Dendritic cell treated with granulocyte-macrophage colony-stimulating factor and Interleukin-4, amounts not matched to agents 40 ng/mL and 50 ng/mL, for 4 days (primary cell): ENCODE measurements around the gene YBX2.

Experiments
- H3K27ac Mint-ChIP-seq: one replicate; pipeline ENCODE4 v1.8.0; 2022; ENCODE audit warnings: mild to moderate bottlenecking, mixed read lengths
- H3K27me3 Mint-ChIP-seq: one replicate; pipeline ENCODE4 v1.8.0; 2022; ENCODE audit warnings: mild to moderate bottlenecking, mixed read lengths
- H3K36me3 Mint-ChIP-seq: one replicate; pipeline ENCODE4 v1.8.0; 2022; ENCODE audit warnings: low read depth, mixed read lengths
- H3K4me1 Mint-ChIP-seq: one replicate; pipeline ENCODE4 v1.8.0; 2022; ENCODE audit warnings: low read depth, mixed read lengths
- H3K4me3 Mint-ChIP-seq: one replicate; pipeline ENCODE4 v1.8.0; 2022; ENCODE audit warnings: mild to moderate bottlenecking, moderate library complexity, mixed read lengths
- H3K9me3 Mint-ChIP-seq: one replicate; pipeline ENCODE4 v1.8.0; 2022; ENCODE audit warnings: mixed read lengths
- intact Hi-C: fragments of 100-400 bp; cut with micrococcal nuclease; formaldehyde crosslinking; loops from one replicate; pipeline ENCODE4 v1.15.0; 2022

YBX2 gene

DNA sequence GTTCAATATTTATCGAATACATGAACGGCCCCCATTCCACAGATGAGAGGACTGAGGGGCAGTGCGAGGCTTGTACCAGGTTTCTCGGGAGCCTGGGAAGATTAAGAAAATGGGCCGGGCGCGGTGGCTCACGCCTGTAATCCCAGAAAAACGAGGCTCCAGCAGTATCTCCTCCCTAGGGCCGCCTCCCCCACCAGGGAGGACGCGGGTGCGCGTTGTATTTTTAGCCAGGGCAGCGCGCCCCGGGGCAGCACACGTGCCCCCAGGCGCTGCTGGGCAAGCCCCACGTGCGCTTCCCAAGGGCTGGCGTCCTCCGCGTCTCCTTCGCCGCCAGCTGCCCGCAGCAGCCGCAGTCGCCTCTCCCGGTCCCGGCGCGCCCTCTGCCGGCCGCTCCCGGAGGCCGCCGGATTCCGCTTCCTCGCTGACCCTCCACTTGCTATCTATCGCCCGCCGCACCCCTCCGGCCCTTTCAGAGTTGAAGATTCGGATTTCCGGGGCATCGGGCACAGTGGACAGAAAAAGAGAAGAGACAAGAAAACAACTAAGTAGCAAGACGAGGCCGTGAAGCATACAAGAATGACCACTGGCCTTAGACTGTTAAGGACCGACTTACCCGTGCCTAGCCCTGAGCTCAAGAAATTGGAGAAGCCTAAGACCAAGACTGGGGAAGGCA lies 1.9 kb upstream of the YBX2 start:
- Mint-ChIP-seq H3K4me3 (peak overlapping the region; percentile 52), H3K36me3 (no peaks in the 10 kb centered on the region), H3K27me3 (peaks cover 76% of the 10 kb centered on the region), H3K27ac (peak overlapping the region; percentile 57), H3K4me1 (peaks cover 30% of the 10 kb centered on the region), H3K9me3 (no peaks in the 10 kb centered on the region)
- intact Hi-C loops, result loop anchor here (1.0 kb wide), 2 partner anchors 16 to 251 kb away; no protein-coding TSS in a partner anchor

DNA sequence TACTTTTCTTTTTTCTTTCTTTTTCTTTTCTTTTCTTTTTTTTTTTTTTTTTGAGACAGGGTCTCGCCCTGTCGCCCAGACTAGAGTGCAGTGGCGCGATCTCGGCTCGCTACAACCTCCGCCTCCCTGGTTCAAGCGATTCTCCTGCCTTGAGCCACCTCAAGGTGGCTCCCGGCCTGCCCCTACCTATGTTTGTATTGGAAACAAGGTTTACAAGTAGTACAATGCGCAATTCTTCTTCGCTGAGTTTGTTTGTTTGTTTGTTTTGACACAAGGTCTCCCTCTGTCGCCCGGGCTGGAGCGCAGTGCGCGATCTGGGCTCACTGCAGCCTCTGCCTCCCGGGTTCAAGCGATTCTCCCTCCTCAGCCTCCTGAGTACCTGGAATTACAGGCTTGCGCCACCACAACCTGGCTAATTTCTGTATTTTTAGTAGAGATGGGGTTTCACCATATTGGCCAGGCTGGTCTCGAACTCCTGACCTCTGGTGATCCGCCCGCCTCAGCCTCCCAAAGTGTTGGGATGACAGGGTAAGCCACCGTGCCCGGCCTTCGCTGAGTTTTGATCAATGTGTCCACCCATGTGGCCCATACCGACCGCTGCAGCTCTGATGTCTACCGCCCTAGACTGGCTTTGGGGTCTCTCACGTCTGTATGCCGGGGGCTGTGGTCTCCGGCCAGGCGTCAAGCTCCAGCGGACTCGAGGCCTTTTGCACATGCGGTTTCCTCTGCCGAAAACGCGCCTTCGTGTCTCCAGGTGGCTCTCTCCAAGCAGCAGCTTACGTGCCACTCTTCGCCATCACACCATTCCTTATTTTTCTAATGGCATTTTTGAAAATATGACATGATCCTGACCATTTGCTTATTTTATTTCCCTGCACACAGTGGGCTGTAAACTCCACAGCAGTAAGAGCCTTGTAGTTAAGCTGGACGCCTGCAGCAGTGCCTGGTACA lies 1.1 kb upstream of the YBX2 start:
- Mint-ChIP-seq H3K36me3 (no peaks in the 10 kb centered on the region), H3K9me3 (no peaks in the 10 kb centered on the region), H3K4me1 (peaks cover 30% of the 10 kb centered on the region), H3K27ac (no peak overlapping the region), H3K27me3 (peaks cover 81% of the 10 kb centered on the region), H3K4me3 (peak overlapping the region; percentile 61)
- intact Hi-C loops, result loop anchor here (1.0 kb wide), 2 partner anchors 15 to 250 kb away; no protein-coding TSS in a partner anchor

DNA sequence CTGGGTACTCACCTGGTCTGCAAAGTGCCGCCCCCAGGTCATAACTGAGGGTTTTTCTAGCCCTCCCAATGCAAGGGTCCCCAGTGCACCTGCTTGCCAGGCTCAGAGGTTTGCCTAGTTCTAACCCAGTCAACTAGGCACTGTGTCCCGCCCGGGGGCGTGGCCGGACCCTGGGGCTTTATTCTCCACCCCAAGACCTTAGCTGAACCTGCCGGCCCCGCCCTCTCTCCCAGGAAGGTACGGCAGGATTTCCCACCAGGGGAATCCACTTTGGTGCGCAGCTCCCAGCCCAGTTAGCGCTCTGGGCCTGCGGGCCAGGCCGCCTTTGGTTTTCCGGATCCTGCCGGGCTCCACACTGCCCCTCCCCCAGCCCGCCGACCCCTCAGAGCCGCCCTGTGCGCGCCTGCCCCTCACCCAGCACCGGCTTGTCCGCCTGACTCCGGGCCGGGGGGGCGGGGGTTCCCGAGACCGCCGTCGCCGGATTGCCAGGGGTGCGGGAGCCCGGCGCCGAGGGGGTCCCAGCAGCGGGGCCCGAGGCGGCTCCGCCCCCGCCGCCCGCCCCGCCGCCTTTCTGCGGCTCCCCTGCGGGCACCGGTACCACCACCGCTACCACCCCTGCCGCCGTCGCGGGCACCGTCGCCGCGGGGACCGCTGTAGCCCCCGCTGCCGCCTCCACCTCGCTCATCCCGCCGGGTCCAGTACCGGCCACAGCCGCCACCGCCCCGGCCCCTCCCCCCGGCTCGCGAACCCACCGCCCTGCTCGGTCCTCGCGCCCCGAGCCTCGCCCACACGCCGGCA lies 424 bp downstream of the YBX2 start:
- intact Hi-C loops, result no loop called here
- H3K4me1 Mint-ChIP-seq, result peaks cover 30% of the 10 kb centered on the region
- no peak overlapping the region for H3K27ac Mint-ChIP-seq
- H3K36me3 Mint-ChIP-seq, result no peaks in the 10 kb centered on the region
- H3K27me3 Mint-ChIP-seq, result peaks cover 84% of the 10 kb centered on the region
- H3K4me3 Mint-ChIP-seq, result peak overlapping the region; percentile 6
- H3K9me3 Mint-ChIP-seq, result no peaks in the 10 kb centered on the region

DNA sequence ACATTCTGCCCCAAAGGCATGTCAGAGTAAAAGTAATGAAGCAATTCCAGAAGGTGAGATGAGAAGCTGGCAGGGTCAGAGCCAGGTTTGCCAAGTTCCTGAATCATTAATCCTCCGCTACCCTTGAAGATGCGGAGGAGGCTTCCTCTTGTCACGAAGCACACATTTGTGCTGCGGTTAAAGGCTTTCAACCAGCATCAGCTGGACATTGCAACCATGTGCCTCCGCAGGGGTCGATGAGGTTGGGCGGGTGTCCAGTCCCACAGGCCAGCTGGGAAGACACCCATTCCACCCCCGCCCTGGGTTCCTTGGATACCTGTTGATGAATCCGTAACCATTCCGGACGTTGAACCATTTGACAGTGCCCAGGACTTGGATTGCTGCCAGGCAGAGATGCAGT lies 1.3 kb downstream of the YBX2 start:
- H3K27me3 Mint-ChIP-seq, result peaks cover 87% of the 10 kb centered on the region
- intact Hi-C loops, result no loop called here
- no peak overlapping the region for H3K4me3 Mint-ChIP-seq
- H3K27ac Mint-ChIP-seq, result no peak overlapping the region
- H3K4me1 Mint-ChIP-seq, result peaks cover 30% of the 10 kb centered on the region
- no peaks in the 10 kb centered on the region for H3K36me3 Mint-ChIP-seq
- H3K9me3 Mint-ChIP-seq, result no peaks in the 10 kb centered on the region

DNA sequence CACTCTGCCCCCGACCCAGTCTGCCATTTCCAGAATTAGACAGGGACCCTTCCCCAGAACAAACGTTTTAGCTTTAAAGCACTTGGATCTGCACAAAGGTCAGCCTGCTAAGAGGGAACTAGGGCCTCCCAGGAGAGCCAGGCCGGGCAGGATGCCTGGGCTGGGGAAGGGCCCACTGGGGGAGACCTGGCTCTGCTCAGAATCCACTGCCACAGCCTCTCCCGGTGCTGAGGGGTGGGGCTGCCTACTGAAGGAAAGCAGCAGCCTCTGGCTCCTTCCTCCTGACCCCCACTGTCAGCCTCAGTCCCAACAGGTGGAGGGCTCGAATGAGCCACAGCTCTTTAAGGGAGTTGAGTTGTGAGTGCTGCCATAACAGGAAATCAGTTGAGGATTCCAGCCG lies 1.7 kb downstream of the YBX2 start:
- H3K4me1 Mint-ChIP-seq, result peaks cover 30% of the 10 kb centered on the region
- H3K4me3 Mint-ChIP-seq, result no peak overlapping the region
- H3K9me3 Mint-ChIP-seq, result no peaks in the 10 kb centered on the region
- intact Hi-C loops, result no loop called here
- H3K36me3 Mint-ChIP-seq, result no peaks in the 10 kb centered on the region
- H3K27me3 Mint-ChIP-seq, result peaks cover 87% of the 10 kb centered on the region
- no peak overlapping the region for H3K27ac Mint-ChIP-seq

DNA sequence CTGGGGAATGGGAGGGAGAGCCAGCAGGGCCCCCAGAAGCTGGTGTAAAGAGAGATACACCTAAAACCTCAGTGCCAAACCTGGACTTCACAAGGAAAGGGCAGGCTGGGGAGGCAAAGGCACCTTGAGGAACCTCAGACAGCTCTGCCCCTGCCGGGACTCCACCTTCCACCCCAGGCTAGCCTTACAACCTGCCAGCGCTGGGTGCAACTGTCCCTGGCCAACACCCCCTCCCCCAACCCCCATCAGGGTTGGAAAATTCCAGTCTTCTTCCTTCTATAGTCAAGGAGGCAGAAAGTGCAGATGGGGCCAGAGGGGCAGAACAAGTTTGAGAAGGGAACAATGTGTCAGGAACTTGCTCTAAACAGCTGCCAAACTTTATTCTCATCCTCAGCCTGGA lies 2.2 kb downstream of the YBX2 start:
- H3K4me3 Mint-ChIP-seq, result no peak overlapping the region
- peaks cover 91% of the 10 kb centered on the region for H3K27me3 Mint-ChIP-seq
- H3K4me1 Mint-ChIP-seq, result peaks cover 30% of the 10 kb centered on the region
- intact Hi-C loops, result no loop called here
- H3K9me3 Mint-ChIP-seq, result no peaks in the 10 kb centered on the region
- H3K36me3 Mint-ChIP-seq, result no peaks in the 10 kb centered on the region
- H3K27ac Mint-ChIP-seq, result no peak overlapping the region

DNA sequence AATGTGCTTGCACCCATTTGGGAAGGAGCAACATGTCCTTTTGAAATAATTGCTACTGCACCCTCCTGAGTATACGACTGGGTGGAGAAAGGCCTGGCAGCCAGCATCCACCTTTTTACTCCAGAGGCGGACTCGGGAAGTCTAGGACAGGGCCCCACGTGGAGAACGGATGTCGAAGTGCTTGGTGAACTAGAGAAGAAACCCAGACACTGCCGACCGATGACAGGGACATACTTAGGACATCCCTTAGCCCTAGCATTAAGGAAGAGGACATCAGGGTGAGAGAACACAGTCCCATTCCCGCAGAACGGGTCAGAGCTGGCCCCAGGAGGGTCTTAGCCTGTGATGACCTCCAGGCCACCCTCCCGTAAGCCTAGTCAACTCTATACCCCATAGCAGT lies 3.8 kb downstream of the YBX2 start:
- Mint-ChIP-seq H3K9me3 (no peaks in the 10 kb centered on the region), H3K4me1 (peaks cover 17% of the 10 kb centered on the region)
- intact Hi-C loops, result no loop called here

DNA sequence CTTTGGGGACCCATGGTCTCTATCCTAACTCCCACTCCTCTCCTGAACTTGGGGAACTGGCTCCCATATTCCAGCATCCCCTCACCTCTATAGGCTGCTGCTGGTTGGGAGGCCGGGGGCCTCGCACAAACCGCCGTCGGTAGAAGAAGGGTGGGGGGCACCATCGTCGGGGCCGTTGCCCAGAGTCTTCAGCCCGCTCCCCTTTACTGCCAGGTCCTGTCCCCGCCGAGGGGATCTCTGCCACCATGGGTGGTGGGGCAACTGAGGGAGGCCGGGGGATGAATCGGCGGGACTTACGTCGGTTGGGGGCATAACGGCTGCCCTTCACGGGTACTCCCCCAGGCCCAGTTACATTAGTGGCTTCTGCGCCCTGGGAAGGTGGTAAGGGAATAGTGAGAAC lies 4.3 kb downstream of the YBX2 start:
- no peaks in the 10 kb centered on the region for H3K9me3 Mint-ChIP-seq
- no peaks in the 10 kb centered on the region for H3K36me3 Mint-ChIP-seq
- no peak overlapping the region for H3K4me3 Mint-ChIP-seq
- H3K4me1 Mint-ChIP-seq, result peaks cover 13% of the 10 kb centered on the region
- intact Hi-C loops, result no loop called here
- peaks cover 91% of the 10 kb centered on the region for H3K27me3 Mint-ChIP-seq
- no peak overlapping the region for H3K27ac Mint-ChIP-seq

More for the DNA sequence above, 3.8 kb downstream of the YBX2 start:
- Mint-ChIP-seq H3K27ac (no peak overlapping the region), H3K36me3 (no peaks in the 10 kb centered on the region), H3K4me3 (no peak overlapping the region), H3K27me3 (peaks cover 91% of the 10 kb centered on the region)

DNA sequence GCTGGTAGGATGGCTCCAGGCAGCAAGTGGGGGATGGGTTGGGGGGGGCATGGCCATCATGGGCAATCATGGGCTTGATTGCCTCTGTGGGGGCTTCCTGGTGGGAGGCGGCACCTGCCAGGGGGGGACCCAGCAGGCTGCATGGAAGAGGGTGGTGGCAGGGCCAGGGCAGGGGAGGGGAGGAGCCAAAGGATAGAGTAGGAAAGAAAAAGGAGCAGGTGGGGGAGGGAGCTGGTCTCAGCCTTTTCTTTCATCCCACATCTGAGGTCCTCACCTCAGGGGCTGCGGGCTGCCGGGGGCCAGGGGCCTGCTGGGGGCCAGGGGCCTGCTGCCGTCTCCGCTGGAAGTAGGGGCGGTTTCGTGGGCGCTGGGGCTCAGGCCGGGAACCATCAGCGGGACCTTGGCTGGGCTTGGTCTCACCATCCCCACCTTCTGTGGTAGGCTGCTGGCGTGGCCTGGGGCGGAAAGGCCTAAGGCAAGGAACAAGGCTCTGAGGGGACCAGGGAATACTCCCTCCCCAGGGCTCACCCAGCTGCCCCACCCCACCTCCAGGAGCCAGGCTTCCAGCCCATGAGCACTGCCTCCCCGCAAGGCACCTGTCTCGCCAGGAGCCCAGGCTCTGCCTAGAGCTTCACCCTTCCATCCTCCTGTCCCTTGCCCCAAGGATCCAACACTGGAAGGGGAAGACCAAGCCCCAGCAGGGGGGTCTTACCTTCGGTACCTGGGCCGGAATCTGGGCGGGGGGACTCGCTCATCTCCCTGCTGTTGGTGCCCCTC lies 5.0 kb downstream of the YBX2 start:
- H3K9me3 Mint-ChIP-seq, result no peaks in the 10 kb centered on the region
- peaks cover 8% of the 10 kb centered on the region for H3K4me1 Mint-ChIP-seq
- no peak overlapping the region for H3K4me3 Mint-ChIP-seq
- H3K27ac Mint-ChIP-seq, result no peak overlapping the region
- intact Hi-C loops, result loop anchor here (10.0 kb wide), 1 partner anchor 45 kb away; the partner anchor contains the start of gene ACAP1
- H3K27me3 Mint-ChIP-seq, result peaks cover 91% of the 10 kb centered on the region
- no peaks in the 10 kb centered on the region for H3K36me3 Mint-ChIP-seq

DNA sequence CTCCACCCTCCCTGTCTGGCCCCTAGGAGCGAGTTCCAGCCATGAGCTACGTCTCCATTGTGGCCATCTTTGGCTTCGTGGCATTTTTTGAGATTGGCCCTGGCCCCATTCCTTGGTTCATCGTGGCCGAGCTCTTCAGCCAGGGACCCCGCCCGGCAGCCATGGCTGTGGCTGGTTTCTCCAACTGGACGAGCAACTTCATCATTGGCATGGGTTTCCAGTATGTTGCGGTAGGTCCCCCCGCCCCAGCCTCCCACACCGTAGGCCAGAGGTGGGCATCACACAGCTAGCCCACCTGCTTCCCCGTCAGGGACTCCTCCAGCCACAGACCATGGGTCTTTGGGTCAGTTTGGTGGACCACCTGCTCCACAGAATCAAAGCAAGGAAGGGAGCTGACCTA lies 8.8 kb downstream of the YBX2 start:
- Mint-ChIP-seq H3K4me3 (no peak overlapping the region), H3K27ac (no peak overlapping the region), H3K9me3 (no peaks in the 10 kb centered on the region), H3K4me1 (peaks cover 36% of the 10 kb centered on the region), H3K36me3 (no peaks in the 10 kb centered on the region), H3K27me3 (peaks cover 94% of the 10 kb centered on the region)
- intact Hi-C loops, result loop anchor here (10.0 kb wide), 1 partner anchor 49 kb away; the partner anchor contains the start of gene ACAP1

DNA sequence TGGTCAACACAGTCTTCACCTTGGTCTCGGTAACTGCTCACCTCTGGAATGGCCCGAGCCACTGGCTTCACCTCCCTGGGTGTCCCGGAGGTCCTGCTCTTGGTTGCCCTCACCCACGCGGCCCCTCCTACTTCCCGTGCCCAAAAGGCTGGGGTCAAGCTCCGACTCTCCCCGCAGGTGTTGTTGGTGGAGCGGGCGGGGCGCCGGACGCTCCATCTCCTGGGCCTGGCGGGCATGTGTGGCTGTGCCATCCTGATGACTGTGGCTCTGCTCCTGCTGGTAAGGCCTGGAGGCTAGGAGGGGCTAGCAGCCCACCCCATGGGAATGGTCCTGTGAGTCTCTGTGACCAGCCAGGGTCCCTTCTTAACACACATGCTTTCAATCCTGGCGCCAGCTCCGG lies 9.5 kb downstream of the YBX2 start:
- Mint-ChIP-seq H3K36me3 (no peaks in the 10 kb centered on the region), H3K4me1 (peaks cover 44% of the 10 kb centered on the region), H3K27ac (no peak overlapping the region), H3K27me3 (peaks cover 93% of the 10 kb centered on the region), H3K4me3 (no peak overlapping the region), H3K9me3 (no peaks in the 10 kb centered on the region)
- intact Hi-C loops, result loop anchor here (5.0 to 10.0 kb wide), 2 partner anchors 43 to 50 kb away; partner anchors contain the start of genes ACAP1 and GABARAP

DNA sequence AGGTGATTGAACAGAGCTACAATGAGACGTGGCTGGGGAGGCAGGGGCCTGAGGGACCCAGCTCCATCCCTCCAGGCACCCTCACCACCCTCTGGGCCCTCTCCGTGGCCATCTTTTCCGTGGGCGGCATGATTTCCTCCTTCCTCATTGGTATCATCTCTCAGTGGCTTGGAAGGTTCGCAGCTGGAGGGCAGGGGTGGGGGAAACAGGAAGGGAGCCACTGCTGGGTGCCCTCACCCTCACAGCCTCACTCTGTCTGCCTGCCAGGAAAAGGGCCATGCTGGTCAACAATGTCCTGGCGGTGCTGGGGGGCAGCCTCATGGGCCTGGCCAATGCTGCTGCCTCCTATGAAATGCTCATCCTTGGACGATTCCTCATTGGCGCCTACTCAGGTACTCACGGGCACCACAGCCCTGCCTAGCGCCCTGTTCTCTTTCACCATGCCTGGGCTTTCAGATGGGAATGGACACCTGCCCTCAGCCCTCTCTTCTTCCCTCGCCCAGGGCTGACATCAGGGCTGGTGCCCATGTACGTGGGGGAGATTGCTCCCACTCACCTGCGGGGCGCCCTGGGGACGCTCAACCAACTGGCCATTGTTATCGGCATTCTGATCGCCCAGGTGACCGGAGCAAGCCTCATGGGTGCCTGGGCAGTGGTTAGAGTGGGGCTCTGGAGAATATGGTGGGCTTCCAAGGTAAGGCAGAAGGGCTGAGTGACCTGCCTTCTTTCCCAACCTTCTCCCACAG lies 10.8 kb downstream of the YBX2 start:
- H3K36me3 Mint-ChIP-seq, result no peaks in the 10 kb centered on the region
- intact Hi-C loops, result loop anchor here (5.0 to 10.0 kb wide), 2 partner anchors 41 to 51 kb away; partner anchors contain the start of genes ACAP1 and GABARAP
- no peaks in the 10 kb centered on the region for H3K9me3 Mint-ChIP-seq
- peaks cover 47% of the 10 kb centered on the region for H3K4me1 Mint-ChIP-seq
- H3K27me3 Mint-ChIP-seq, result peaks cover 97% of the 10 kb centered on the region
- H3K4me3 Mint-ChIP-seq, result no peak overlapping the region
- H3K27ac Mint-ChIP-seq, result peak overlapping the region; percentile 57
